H1 (cell line): ENCODE measurements around the gene ANKRD11. TPM values are rescaled to one million over a fixed set of nuclear protein-coding genes. Genes with fewer than 3 reads are reported as not detected.
A peak's percentile ranks its signal among the peaks of the same experiment; 100 is the strongest.

ENCODE experiments used
- CTCF ChIA-PET: fragments of 300-600 bp; sonication (Branson Sonifier 250); formaldehyde crosslinking; loops from one replicate; lab custom pipeline; 2021; ENCODE audit not compliant: partially characterized antibody; lab: Charles Lee
- POLR2A ChIA-PET: fragments of 300-600 bp; sonication (Branson Sonifier 250); formaldehyde crosslinking; loops from one replicate; lab custom pipeline; 2021; ENCODE audit warnings: inconsistent platforms; ENCODE audit not compliant: partially characterized antibody; lab: Charles Lee
- DNase-seq, 2 experiments: peaks; one replicate each; pipeline versions ENCODE4 v3.0.0 to v3.0.0-alpha.2; 2010 to 2022; ENCODE audit warnings: low spot score in 2 of 2, low read depth in 1 of 2, mixed read lengths in 1 of 2
- FAIRE-seq: peaks from 2 replicates; lab custom pipeline; 2011; peaks lifted over from hg19 to GRCh38; lab: Jason Lieb, UNC
- H2AFZ ChIP-seq: 2 replicates; pipeline ENCODE4 v1.8.1; 2012; ENCODE audit warnings: low read length, inconsistent platforms
- H2AK5ac ChIP-seq: 2 replicates; pipeline ENCODE4 v1.6.1; 2013; ENCODE audit warnings: low read depth, low read length
- H2BK120ac ChIP-seq: replicated peaks from 2 replicates; pipeline ENCODE3; 2013; ENCODE audit warnings: low read depth, low read length, inconsistent platforms
- H2BK12ac ChIP-seq: 2 replicates; pipeline ENCODE4 v1.6.1; 2013; ENCODE audit warnings: low read depth, low read length
- H2BK15ac ChIP-seq: 2 replicates; pipeline ENCODE4 v1.6.1; 2013; ENCODE audit warnings: low read length
- H2BK20ac ChIP-seq: 2 replicates; pipeline ENCODE4 v1.6.1; 2013; ENCODE audit warnings: low read length
- H2BK5ac ChIP-seq: 2 replicates; pipeline ENCODE4 v1.6.1; 2013; ENCODE audit warnings: low read depth, low read length
- H3K14ac ChIP-seq: 2 replicates; pipeline ENCODE4 v1.6.1; 2013; ENCODE audit warnings: inconsistent platforms; ENCODE audit not compliant: insufficient read length
- H3K18ac ChIP-seq: 2 replicates; pipeline ENCODE4 v1.6.1; 2013; ENCODE audit warnings: low read length; ENCODE audit errors: extremely low read depth
- H3K23ac ChIP-seq: 2 replicates; pipeline ENCODE4 v1.6.1; 2013; ENCODE audit warnings: inconsistent platforms; ENCODE audit not compliant: insufficient read length
- H3K23me2 ChIP-seq: 2 replicates; pipeline ENCODE4 v1.6.1; 2013; ENCODE audit warnings: low read depth, low read length
- H3K27ac ChIP-seq: 2 replicates; pipeline ENCODE4 v1.6.1; 2011; ENCODE audit warnings: low read depth, low read length, inconsistent platforms
- H3K27me3 ChIP-seq, 4 experiments: replicated peaks in 1 of 4; 1 replicate in 1 of 4; 2 replicates in 3 of 4; pipeline versions ENCODE4 v1.6.1 to v1.8.1; 2011 to 2013; ENCODE audit warnings: low read length in 3 of 4, mild to moderate bottlenecking in 3 of 4, inconsistent platforms in 2 of 4, mixed read lengths in 2 of 4, moderate library complexity in 1 of 4; ENCODE audit not compliant: control insufficient read depth in 3 of 4, insufficient read depth in 3 of 4; ENCODE audit errors: extremely low read depth in 1 of 4
- H3K36me3 ChIP-seq, 4 experiments: 2 replicates each; pipeline versions ENCODE4 v1.6.1 to v1.8.1; 2011 to 2013; ENCODE audit warnings: mild to moderate bottlenecking in 4 of 4, low read length in 3 of 4, moderate library complexity in 2 of 4, control low read depth in 1 of 4, inconsistent platforms in 1 of 4; ENCODE audit not compliant: insufficient read depth in 4 of 4, control insufficient read depth in 2 of 4
- H3K4ac ChIP-seq: replicated peaks from 2 replicates; pipeline ENCODE3; 2013; ENCODE audit warnings: low read length, low read depth, mixed read lengths, inconsistent platforms; ENCODE audit not compliant: insufficient read length
- H3K4me1 ChIP-seq, 4 experiments: replicated peaks in 1 of 4; 1 replicate in 1 of 4; 2 replicates in 3 of 4; pipeline versions ENCODE4 v1.6.1 to v1.8.1; 2011 to 2013; ENCODE audit warnings: low read length in 3 of 4, inconsistent platforms in 2 of 4, mixed read lengths in 1 of 4; ENCODE audit not compliant: insufficient read depth in 4 of 4, control insufficient read depth in 3 of 4
- H3K4me2 ChIP-seq, 2 experiments: 2 replicates each; pipeline versions ENCODE4 v1.6.1 to v1.8.1; 2011 to 2013; ENCODE audit warnings: low read depth in 2 of 2, low read length in 2 of 2, control low read depth in 1 of 2, inconsistent platforms in 1 of 2, mild to moderate bottlenecking in 1 of 2; ENCODE audit not compliant: insufficient read depth in 1 of 2
- H3K4me3 ChIP-seq, 4 experiments: fragments of 200-600, 300-600 bp in 1 of 4; sonication (generic), shearing (Covaris generic), sonication (Bioruptor Twin) in 1 of 4; 2 replicates each; pipeline versions ENCODE4 v1.5.1 to v1.8.1; 2011 to 2016; ENCODE audit warnings: low read length in 4 of 4, low read depth in 3 of 4, control low read depth in 2 of 4, inconsistent platforms in 2 of 4, mild to moderate bottlenecking in 2 of 4, mixed read lengths in 1 of 4, moderate library complexity in 1 of 4; ENCODE audit not compliant: insufficient read depth in 2 of 4; ENCODE audit errors: extremely low read depth in 1 of 4
- H3K56ac ChIP-seq: replicated peaks from 2 replicates; pipeline ENCODE3; 2013; ENCODE audit warnings: low read depth, mild to moderate bottlenecking, mixed read lengths, low read length, inconsistent platforms; ENCODE audit not compliant: insufficient read length
- H3K79me1 ChIP-seq: 2 replicates; pipeline ENCODE4 v1.6.1; 2013; ENCODE audit warnings: low read depth, low read length, control low read depth
- H3K79me2 ChIP-seq, 2 experiments: 2 replicates each; pipeline versions ENCODE4 v1.6.1 to v1.8.1; 2012 to 2013; ENCODE audit warnings: low read length in 2 of 2, mild to moderate bottlenecking in 2 of 2, inconsistent platforms in 1 of 2; ENCODE audit not compliant: insufficient read depth in 2 of 2, control insufficient read depth in 1 of 2
- H3K9ac ChIP-seq, 4 experiments: replicated peaks in 1 of 4; 1 replicate in 1 of 4; 2 replicates in 3 of 4; pipeline versions ENCODE4 v1.6.1 to v1.8.1; 2011 to 2013; ENCODE audit warnings: low read depth in 3 of 4, low read length in 3 of 4, control low read depth in 2 of 4, mild to moderate bottlenecking in 2 of 4, moderate library complexity in 2 of 4, inconsistent platforms in 1 of 4; ENCODE audit errors: extremely low read depth in 1 of 4
- H3K9me3 ChIP-seq, 2 experiments: 2 replicates each; pipeline versions ENCODE4 v1.6.1 to v1.8.1; 2012 to 2013; ENCODE audit warnings: mild to moderate bottlenecking in 2 of 2, moderate library complexity in 2 of 2, control low read depth in 1 of 2, inconsistent platforms in 1 of 2, low read depth in 1 of 2, low read length in 1 of 2, mixed read lengths in 1 of 2; ENCODE audit not compliant: insufficient read depth in 2 of 2
- H4K20me1 ChIP-seq, 2 experiments: replicated peaks in 1 of 2; 2 replicates each; pipeline versions ENCODE3 to v1.8.1; 2011 to 2013; ENCODE audit warnings: inconsistent platforms in 2 of 2, low read length in 2 of 2, mild to moderate bottlenecking in 1 of 2; ENCODE audit not compliant: insufficient read depth in 2 of 2, control insufficient read depth in 1 of 2
- H4K5ac ChIP-seq: 2 replicates; pipeline ENCODE4 v1.6.1; 2013; ENCODE audit warnings: low read length, low read depth, mixed read lengths, inconsistent platforms; ENCODE audit not compliant: insufficient read length
- H4K8ac ChIP-seq: 2 replicates; pipeline ENCODE4 v1.8.0; 2013; ENCODE audit warnings: mild to moderate bottlenecking, moderate library complexity, low read length, inconsistent platforms; ENCODE audit not compliant: insufficient read depth; ENCODE audit errors: extremely low read depth
- H4K91ac ChIP-seq: replicated peaks from 2 replicates; pipeline ENCODE3; 2013; ENCODE audit warnings: low read length, mixed read lengths, inconsistent platforms; ENCODE audit not compliant: insufficient read length
- CHD1 ChIP-seq: IDR thresholded peaks from 2 replicates; pipeline ENCODE4 v1.6.1; 2012; ENCODE audit warnings: low read depth, low read length, improper control_type of control experiment
- CTBP2 ChIP-seq: IDR thresholded peaks from 2 replicates; pipeline ENCODE4 v1.7.0; 2011; ENCODE audit warnings: borderline replicate concordance, mild to moderate bottlenecking, moderate library complexity, mixed read lengths, low read length; ENCODE audit not compliant: insufficient read depth, insufficient read length
- EP300 ChIP-seq, 2 experiments: IDR thresholded peaks; 1 replicate in 1 of 2; 2 replicates in 1 of 2; pipeline ENCODE4 v1.6.1; 2011 to 2012; ENCODE audit warnings: low read depth in 2 of 2, low read length in 2 of 2, mild to moderate bottlenecking in 2 of 2, borderline replicate concordance in 1 of 2, inconsistent platforms in 1 of 2, moderate library complexity in 1 of 2
- JUND ChIP-seq: IDR thresholded peaks from 2 replicates; pipeline ENCODE4 v1.6.1; 2011; ENCODE audit warnings: mild to moderate bottlenecking, improper control_type of control experiment, low read length
- NANOG ChIP-seq: IDR thresholded peaks from 2 replicates; pipeline ENCODE4 v1.6.1; 2011; ENCODE audit warnings: low read length, low read depth, mild to moderate bottlenecking, inconsistent platforms; ENCODE audit not compliant: insufficient read depth, poor library complexity, severe bottlenecking
- PHF8 ChIP-seq: fragments of 200-600 bp; sonication (generic); conservative IDR thresholded peaks from 2 replicates; pipeline ENCODE4 v1.7.1; 2012; ENCODE audit warnings: low read depth, mild to moderate bottlenecking, inconsistent platforms, low read length, moderate library complexity
- POLR2AphosphoS5 ChIP-seq: IDR thresholded peaks from 2 replicates; pipeline ENCODE4 v1.6.1; 2011; ENCODE audit warnings: low read depth, low read length
- SIRT6 ChIP-seq: IDR thresholded peaks from one replicate; pipeline ENCODE4 v1.7.1; 2012; ENCODE audit warnings: low read length, inconsistent platforms
- SP1 ChIP-seq: IDR thresholded peaks from 2 replicates; pipeline ENCODE4 v1.6.1; 2011; ENCODE audit warnings: low read depth, low read length
- USF2 ChIP-seq: IDR thresholded peaks from 2 replicates; pipeline ENCODE4 v1.6.1; 2011; ENCODE audit warnings: low read length, improper control_type of control experiment
- YY1 ChIP-seq: IDR thresholded peaks from 2 replicates; pipeline ENCODE4 v1.6.1; 2011; ENCODE audit warnings: low read depth, mild to moderate bottlenecking, low read length
- ZNF274 ChIP-seq: IDR thresholded peaks from 2 replicates; pipeline ENCODE4 v1.7.0; 2012; ENCODE audit warnings: low read length, borderline replicate concordance; ENCODE audit errors: extremely low read depth
- WGBS, 2 experiments: shearing (Covaris generic) in 1 of 2; methylation state at CpG; one replicate each; pipeline versions ENCODE4 v1.1.6 to v1.1.7; 2013 to 2015; ENCODE audit warnings: low lambda C conversion rate in 2 of 2, mixed read lengths in 2 of 2, inconsistent platforms in 1 of 2, low coverage in 1 of 2, missing lambda C conversion rate in 1 of 2; ENCODE audit not compliant: insufficient replicate concordance in 2 of 2, insufficient coverage in 1 of 2, insufficient read length in 1 of 2; ENCODE audit errors: extremely low coverage in 1 of 2, missing lambda C conversion rate in 1 of 2; 5-methylcytosine and 5-hydroxymethylcytosine counted together
- polyA plus RNA-seq, 7 experiments: library from polyadenylated mRNA; depleted of rRNA in 3 of 7; stranded (reverse) in 5 of 7; unstranded in 2 of 7; fragments of >200 nt in 5 of 7; fragments of 200-250 nt in 2 of 7; gene quantifications; 1 replicate in 5 of 7; 2 replicates in 1 of 7; 4 replicates in 1 of 7; pipeline versions ENCODE4 v1.2.1 to v1.2.3, GENCODE V29; 2011 to 2013; ENCODE audit warnings: missing spikeins in 2 of 7, mixed read lengths in 2 of 7
- total RNA-seq: library from RNA; stranded (reverse); fragmentation: NEBNext Ultra II Directional; extraction: Animal tissue kit (Norgen Biotek cat#: 25700); gene quantifications from 2 replicates; pipeline ENCODE4 v1.2.1, GENCODE V29; 2021

ANKRD11 gene
- total and polyA plus RNA-seq, 2 of the 8 experiments (the other 6 are each of a cell fraction or from before 2014, with no cell fraction given), result 46.5 to 142 TPM

GRCh38 chr16:89431158-89431584, 59.2 kb downstream of the ANKRD11 start:
- DNase-seq, result no peak
- H3K56ac ChIP-seq, result no peak overlapping the region
- peaks cover 3 to 23% (median 15%) of the 10 kb centered on the region in 4 experiments for H3K4me1 ChIP-seq
- H2AFZ ChIP-seq, result no peak overlapping the region
- H3K23ac ChIP-seq, result no peak overlapping the region
- no peak overlapping the region for H3K4me3 ChIP-seq
- no peak overlapping the region; the same call in 1 of the 2 replicates for H3K18ac ChIP-seq
- H4K91ac ChIP-seq, result no peak overlapping the region
- H3K23me2 ChIP-seq, result no peaks in the 10 kb centered on the region
- H2BK12ac ChIP-seq, result no peak overlapping the region
- H3K9me3 ChIP-seq, result no peaks in the 10 kb centered on the region
- H2BK5ac ChIP-seq, result no peak overlapping the region; the same call in 1 of the 2 replicates
- H2AK5ac ChIP-seq, result no peak overlapping the region
- peaks cover 47 to 49% of the 10 kb centered on the region in 2 experiments for H4K20me1 ChIP-seq
- H3K27ac ChIP-seq, result no peak overlapping the region
- H3K4me2 ChIP-seq, result peak overlapping the region in 1 of 2 experiments; percentile 36; a peak in 2 of 4 replicates
- POLR2A ChIA-PET, result interaction anchor here (1.2 to 2.9 kb wide), 2 partner anchors 9 to 11 kb away, joined by 6 to 10 read pairs; no protein-coding TSS in a partner anchor
- no peak overlapping the region for H2BK120ac ChIP-seq
- no peaks in the 10 kb centered on the region for H3K36me3 ChIP-seq
- no peak overlapping the region for H2BK20ac ChIP-seq
- H3K79me1 ChIP-seq, result peaks cover 41% of the 10 kb centered on the region
- FAIRE-seq, result no peak
- no peak overlapping the region for H2BK15ac ChIP-seq
- CTCF ChIA-PET, result no interaction called here
- no peak overlapping the region; a peak in 1 of 7 replicates for H3K9ac ChIP-seq
- no peaks in the 10 kb centered on the region for H3K27me3 ChIP-seq
- H3K79me2 ChIP-seq, result peaks cover 44 to 87% of the 10 kb centered on the region in 2 experiments
- no peak overlapping the region for H4K8ac ChIP-seq
- WGBS, 2 experiments, result 89% methylated on average over 12 of the region's 12 CpGs; no CpG with 5 or more reads in 1 of the 2 experiments
- H4K5ac ChIP-seq, result no peak overlapping the region
- no peak overlapping the region for H3K14ac ChIP-seq
- H3K4ac ChIP-seq, result no peak overlapping the region
- TF ChIP-seq ZNF274 (no peak), PHF8 (no peak), JUND (no peak), SP1 (no peak), CHD1 (no peak), YY1 (no peak), NANOG (no peak), POLR2AphosphoS5 (no peak), CTBP2 (no peak), SIRT6 (no peak), USF2 (no peak), EP300 (IDR thresholded peaks at IDR 0.05; ENCODE audit: borderline replicate concordance in 1 of 2, low read depth in 2 of 2, low read length in 2 of 2) (no peak)
